Left forelimb (tissue), 1 donor: ENCODE data around the gene KDM8.
"Not testable (repeated sequence)": the region's sequence is repeated elsewhere in the genome, so short reads cannot be mapped to it uniquely, and the experiment has no call there.

Source experiments
- DNase-seq: peaks from one replicate; pipeline ENCODE4 v3.0.0-alpha.2; 2018; ENCODE audit warnings: low spot score

KDM8 gene

GRCh38 chr16:27191352-27191924, 11.9 kb upstream of the KDM8 start:
- no peak for DNase-seq

- no peak for DNase-seq
These were observed 9.9 kb upstream of the KDM8 start for GRCh38 chr16:27193300-27193990.

GRCh38 chr16:27195076-27195741, 8.1 kb upstream of the KDM8 start:
- DNase-seq, result no peak

GRCh38 chr16:27195941-27196595, 7.3 kb upstream of the KDM8 start:
- DNase-seq, result no peak

- DNase-seq, result no peak
These were observed 6.3 kb upstream of the KDM8 start for GRCh38 chr16:27197004-27197403.

GRCh38 chr16:27198451-27199234, 4.7 kb upstream of the KDM8 start:
- no peak for DNase-seq

- DNase-seq, result no peak
These were observed 4.1 kb upstream of the KDM8 start for GRCh38 chr16:27199235-27199586.

GRCh38 chr16:27199736-27200135, 3.6 kb upstream of the KDM8 start:
- DNase-seq, result no peak

- DNase-seq, result not testable (repeated sequence)
These were observed 2.4 kb upstream of the KDM8 start for GRCh38 chr16:27200914-27201313.

GRCh38 chr16:27202923-27203506, 311 bp upstream of the KDM8 start:
- DNase-seq, result no peak

- DNase-seq, result no peak
These were observed 1.1 kb downstream of the KDM8 start for GRCh38 chr16:27204312-27204915.

- DNase-seq, result no peak
These were observed 2.2 kb downstream of the KDM8 start for GRCh38 chr16:27205423-27206065.

- DNase-seq, result not testable (repeated sequence)
These were observed 3.8 kb downstream of the KDM8 start for GRCh38 chr16:27207121-27207520.

- no peak for DNase-seq
These were observed 4.9 kb downstream of the KDM8 start for GRCh38 chr16:27208081-27208680.

- no peak for DNase-seq
These were observed 5.5 kb downstream of the KDM8 start for GRCh38 chr16:27208796-27209195.

- DNase-seq, result no peak
These were observed 6.3 kb downstream of the KDM8 start for GRCh38 chr16:27209591-27209990.

- no peak for DNase-seq
These were observed 6.8 kb downstream of the KDM8 start for GRCh38 chr16:27210174-27210573.

GRCh38 chr16:27211026-27211425, 7.7 kb downstream of the KDM8 start:
- DNase-seq, result no peak

- DNase-seq, result no peak
These were observed 11.0 kb downstream of the KDM8 start for GRCh38 chr16:27214084-27214961.
